HepG2 (cell line): Measurements from ENCODE around the gene IMP3.

Experiments used
- ARID3A ChIP-seq: IDR thresholded peaks from 2 replicates; pipeline ENCODE4 v1.6.1; 2012; ENCODE audit warnings: low read depth, low read length, improper control_type of control experiment
- CTCF ChIP-seq: sonication (generic); formaldehyde crosslinking; IDR thresholded peaks from 2 replicates; pipeline ENCODE4 v1.5.0; 2020; ENCODE audit warnings: mild to moderate bottlenecking, missing genetic modification reagents, moderate library complexity
- GABPB1 ChIP-seq: IDR thresholded peaks from 2 replicates; pipeline ENCODE4 v1.6.1; 2016; ENCODE audit warnings: mild to moderate bottlenecking, missing genetic modification reagents, moderate library complexity, missing compliant biosample characterization
- HMGXB4 ChIP-seq, 2 experiments: sonication (generic) in 1 of 2; formaldehyde crosslinking in 1 of 2; IDR thresholded peaks; 2 replicates each; pipeline versions ENCODE4 v1.4.0 to v1.6.1; 2018 to 2020; ENCODE audit warnings: missing genetic modification reagents in 2 of 2, borderline replicate concordance in 1 of 2, low read depth in 1 of 2, mild to moderate bottlenecking in 1 of 2, missing biosample characterization in 1 of 2
- PAX8 ChIP-seq: sonication (generic); formaldehyde crosslinking; IDR thresholded peaks from 2 replicates; pipeline ENCODE4 v1.8.0; 2022; ENCODE audit warnings: mild to moderate bottlenecking, missing genetic modification reagents, borderline replicate concordance
- POLR2A ChIP-seq, 2 experiments: IDR thresholded peaks; 2 replicates each; pipeline ENCODE4 v1.6.1; 2011; ENCODE audit warnings: low read depth in 2 of 2, low read length in 2 of 2, mild to moderate bottlenecking in 1 of 2, moderate library complexity in 1 of 2; ENCODE audit not compliant: insufficient read depth in 1 of 2
- RBM39 ChIP-seq: fragments of 200-400 bp; formaldehyde crosslinking; IDR thresholded peaks from one replicate; pipeline ENCODE4 v1.6.1; 2018; ENCODE audit warnings: antibody characterized with exemption, mild to moderate bottlenecking, low read depth, low read length; ENCODE audit not compliant: poor library complexity, severe bottlenecking
- REST ChIP-seq, 2 experiments: IDR thresholded peaks; 2 replicates each; pipeline ENCODE4 v1.6.1; 2011 to 2012; ENCODE audit warnings: low read length in 2 of 2, borderline replicate concordance in 1 of 2, low read depth in 1 of 2, mild to moderate bottlenecking in 1 of 2, moderate library complexity in 1 of 2
- SUZ12 ChIP-seq: fragments of 150-350 bp; IDR thresholded peaks from 2 replicates; pipeline ENCODE4 v1.6.1; 2014; ENCODE audit warnings: low read depth, low read length
- ZMYM3 ChIP-seq: sonication (generic); formaldehyde crosslinking; IDR thresholded peaks from 2 replicates; pipeline ENCODE4 v1.5.1; 2020; ENCODE audit warnings: mild to moderate bottlenecking, missing genetic modification reagents
- ZNF274 ChIP-seq: sonication (generic); formaldehyde crosslinking; IDR thresholded peaks from 2 replicates; pipeline ENCODE4 v1.5.1; 2020; ENCODE audit warnings: mild to moderate bottlenecking, missing genetic modification reagents
- ZNF282 ChIP-seq: fragments of 450-650 bp; IDR thresholded peaks from 2 replicates; pipeline ENCODE4 v1.6.1; 2018; ENCODE audit not compliant: partially characterized antibody
- ZNF446 ChIP-seq: sonication (generic); formaldehyde crosslinking; IDR thresholded peaks from 2 replicates; pipeline ENCODE4 v1.5.0; 2020; ENCODE audit warnings: mild to moderate bottlenecking, missing genetic modification reagents

GRCh38 chr15:75672646-75673425, 32.8 kb upstream of the IMP3 start:
- TF ChIP-seq HMGXB4 (CRISPR knock-in tag; IDR thresholded peaks at IDR 0.05; ENCODE audit: borderline replicate concordance in 1 of 2, low read depth in 1 of 2) (no peak), PAX8 (no peak), CTCF (CRISPR knock-in tag) (no peak; the same call in 1 of the 2 replicates), ZNF446 (no peak), REST (IDR thresholded peaks at IDR 0.05; ENCODE audit: borderline replicate concordance in 1 of 2, low read depth in 1 of 2, low read length in 2 of 2) (no peak), ARID3A (no peak), GABPB1 (CRISPR knock-in tag) (no peak), SUZ12 (no peak), ZNF282 (no peak), ZNF274 (CRISPR knock-in tag) (no peak), RBM39 (no peak), ZMYM3 (CRISPR knock-in tag) (no peak), POLR2A (IDR thresholded peaks at IDR 0.05; ENCODE audit: insufficient read depth in 1 of 2, low read depth in 2 of 2, low read length in 2 of 2) (no peak)
